GM12878 (cell line): Measurements from ENCODE around the gene WDR53. TPM values are rescaled to one million over a fixed set of nuclear protein-coding genes. Genes with fewer than 3 reads are reported as not detected.

ENCODE experiments used
- BHLHE40 ChIP-seq, 2 experiments: fragments of 450-650 bp in 1 of 2; IDR thresholded peaks; 2 replicates each; pipeline ENCODE4 v1.6.1; 2011 to 2017; ENCODE audit warnings: low read depth in 2 of 2, borderline replicate concordance in 1 of 2, improper control_type of control experiment in 1 of 2, low read length in 1 of 2, mild to moderate bottlenecking in 1 of 2
- CEBPZ ChIP-seq: fragments of 150-350 bp; IDR thresholded peaks from 2 replicates; pipeline ENCODE4 v1.6.1; 2016; ENCODE audit warnings: low read depth, low read length
- CUX1 ChIP-seq: IDR thresholded peaks from 2 replicates; pipeline ENCODE4 v1.6.1; 2012; ENCODE audit warnings: improper control_type of control experiment, low read depth, low read length; ENCODE audit not compliant: insufficient replicate concordance
- DPF2 ChIP-seq: fragments of 450-650 bp; IDR thresholded peaks from 2 replicates; pipeline ENCODE4 v1.6.1; 2017; ENCODE audit warnings: mild to moderate bottlenecking
- E2F8 ChIP-seq: fragments of 450-650 bp; IDR thresholded peaks from 2 replicates; pipeline ENCODE4 v1.6.1; 2018; ENCODE audit warnings: mild to moderate bottlenecking, low read depth, moderate library complexity; ENCODE audit not compliant: partially characterized antibody
- GATAD2B ChIP-seq: fragments of 450-650 bp; conservative IDR thresholded peaks from 2 replicates; pipeline ENCODE4 v1.6.1; 2017; ENCODE audit warnings: low read depth, mild to moderate bottlenecking, moderate library complexity
- IRF3 ChIP-seq: fragments of 450-650 bp; IDR thresholded peaks from 2 replicates; pipeline ENCODE4 v1.6.1; 2014; ENCODE audit warnings: mild to moderate bottlenecking
- MYC ChIP-seq: IDR thresholded peaks from 2 replicates; pipeline ENCODE4 v1.6.1; 2011; ENCODE audit warnings: mild to moderate bottlenecking, low read length, moderate library complexity, inconsistent platforms; ENCODE audit not compliant: insufficient read depth, insufficient replicate concordance, insufficient read length, severe bottlenecking
- NBN ChIP-seq: fragments of 450-650 bp; IDR thresholded peaks from 2 replicates; pipeline ENCODE4 v1.6.1; 2016
- RELA ChIP-seq: fragments of 450-650 bp; IDR thresholded peaks from 2 replicates; pipeline ENCODE4 v1.8.0; 2014; ENCODE audit warnings: borderline replicate concordance; ENCODE audit not compliant: partially characterized antibody
- TCF12 ChIP-seq: IDR thresholded peaks from 2 replicates; pipeline ENCODE4 v1.6.1; 2011; ENCODE audit warnings: low read depth, mild to moderate bottlenecking, low read length
- USF2 ChIP-seq: IDR thresholded peaks from 2 replicates; pipeline ENCODE4 v1.6.1; 2011; ENCODE audit warnings: low read depth, low read length, improper control_type of control experiment, borderline replicate concordance
- ZNF207 ChIP-seq: fragments of 450-650 bp; IDR thresholded peaks from 2 replicates; pipeline ENCODE4 v1.6.1; 2014; ENCODE audit warnings: antibody characterized with exemption, mild to moderate bottlenecking, borderline replicate concordance
- ZNF274 ChIP-seq: IDR thresholded peaks from one replicate; pipeline ENCODE4 v1.8.0; 2011; ENCODE audit not compliant: insufficient read length, insufficient read depth
- polyA plus RNA-seq, 11 experiments: library from polyadenylated mRNA; depleted of rRNA in 4 of 11; unstranded in 6 of 11; stranded (reverse) in 5 of 11; fragments of >200 nt; fragmentation: Nextera tagmentation in 4 of 11; fragmentation: Illumina TruSeq in 1 of 11; extraction: Ambion mirVana in 4 of 11; extraction: Trizol in 1 of 11; gene quantifications; 1 replicate in 1 of 11; 2 replicates in 10 of 11; pipeline versions ENCODE4 v1.2.1 to v1.2.3, GENCODE V29; 2011 to 2016; ENCODE audit warnings: inconsistent platforms in 2 of 11, missing spikeins in 2 of 11, low read depth in 1 of 11
- total RNA-seq, 4 experiments: library from RNA; depleted of rRNA in 3 of 4; stranded (reverse); fragments of >200 nt in 3 of 4; fragmentation: Illumina TruSeq in 1 of 4; extraction: Trizol in 1 of 4; gene quantifications; 2 replicates each; pipeline versions ENCODE4 v1.2.1 to v1.2.3, GENCODE V29; 2013 to 2021

The WDR53 gene
- total and polyA plus RNA-seq, 10 of the 15 experiments (the other 5 are each of a cell fraction or from before 2014, with no cell fraction given), result 7.7 to 20.3 (median 15.7) TPM

- TF ChIP-seq CEBPZ (no peak), BHLHE40 (IDR thresholded peaks at IDR 0.05; ENCODE audit: borderline replicate concordance in 1 of 2, low read depth in 2 of 2, low read length in 1 of 2) (no peak), TCF12 (no peak), E2F8 (no peak), GATAD2B (no peak), DPF2 (no peak), ZNF207 (no peak), IRF3 (no peak), CUX1 (peak; percentile 100), USF2 (no peak), RELA (no peak), MYC (no peak), ZNF274 (no peak), NBN (no peak)
Observed at GRCh38 chr3:196537319-196537984, 30.9 kb downstream of the WDR53 start (continued).
